Measurements from ENCODE around the gene STXBP6. TPM values are rescaled to one million over a fixed set of nuclear protein-coding genes. Genes with fewer than 3 reads are reported as not detected.

The STXBP6 gene
- total and polyA plus RNA-seq, 12 donors, result 0.06 to 3.7 (median 0.68) TPM

DNA sequence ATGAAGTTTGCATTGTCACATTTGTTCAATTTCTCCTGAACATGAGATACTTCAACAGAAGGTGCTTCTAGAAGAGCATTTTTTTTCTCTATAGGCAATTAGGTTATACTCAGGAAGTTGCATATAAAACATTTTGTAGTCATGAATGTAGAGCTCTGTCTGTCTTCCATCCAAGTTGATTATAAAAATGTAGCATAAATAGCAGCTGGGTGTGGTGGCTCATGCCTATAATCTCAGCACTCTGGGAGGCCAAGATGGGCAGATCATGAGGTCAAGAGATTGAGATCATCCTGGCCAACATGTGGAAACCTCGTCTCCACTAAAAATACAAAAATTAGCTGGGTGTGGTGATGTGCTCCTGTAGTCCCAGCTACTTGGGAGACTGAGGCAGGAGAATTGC is 39.5 kb upstream of the STXBP6 start:
- no peak for DNase-seq
- no peaks in the 10 kb centered on the region for H3K36me3 ChIP-seq (replicated peaks in 1 of 2)
- no peak for TF ChIP-seq POLR2A (IDR thresholded peaks at IDR 0.05)
- TF ChIP-seq, protein P1, sequence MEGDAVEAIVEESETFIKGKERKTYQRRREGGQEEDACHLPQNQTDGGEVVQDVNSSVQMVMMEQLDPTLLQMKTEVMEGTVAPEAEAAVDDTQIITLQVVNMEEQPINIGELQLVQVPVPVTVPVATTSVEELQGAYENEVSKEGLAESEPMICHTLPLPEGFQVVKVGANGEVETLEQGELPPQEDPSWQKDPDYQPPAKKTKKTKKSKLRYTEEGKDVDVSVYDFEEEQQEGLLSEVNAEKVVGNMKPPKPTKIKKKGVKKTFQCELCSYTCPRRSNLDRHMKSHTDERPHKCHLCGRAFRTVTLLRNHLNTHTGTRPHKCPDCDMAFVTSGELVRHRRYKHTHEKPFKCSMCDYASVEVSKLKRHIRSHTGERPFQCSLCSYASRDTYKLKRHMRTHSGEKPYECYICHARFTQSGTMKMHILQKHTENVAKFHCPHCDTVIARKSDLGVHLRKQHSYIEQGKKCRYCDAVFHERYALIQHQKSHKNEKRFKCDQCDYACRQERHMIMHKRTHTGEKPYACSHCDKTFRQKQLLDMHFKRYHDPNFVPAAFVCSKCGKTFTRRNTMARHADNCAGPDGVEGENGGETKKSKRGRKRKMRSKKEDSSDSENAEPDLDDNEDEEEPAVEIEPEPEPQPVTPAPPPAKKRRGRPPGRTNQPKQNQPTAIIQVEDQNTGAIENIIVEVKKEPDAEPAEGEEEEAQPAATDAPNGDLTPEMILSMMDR (IDR thresholded peaks at IDR 0.05), result no peak
- intact Hi-C loops (cut with DNase I), result no loop called here
- WGBS, 4 donors, result 67 to 100% (median 76%) methylated on average over 1 of the region's 1 CpG
- H3K4me1 ChIP-seq (replicated peaks in 1 of 2), result no peaks in the 10 kb centered on the region
- no peaks in the 10 kb centered on the region for H3K27me3 ChIP-seq
- no peaks in the 10 kb centered on the region for H3K9me3 ChIP-seq (replicated peaks in 1 of 3)
- no peak overlapping the region for H3K27ac ChIP-seq
- no peak overlapping the region for H3K4me3 ChIP-seq

DNA sequence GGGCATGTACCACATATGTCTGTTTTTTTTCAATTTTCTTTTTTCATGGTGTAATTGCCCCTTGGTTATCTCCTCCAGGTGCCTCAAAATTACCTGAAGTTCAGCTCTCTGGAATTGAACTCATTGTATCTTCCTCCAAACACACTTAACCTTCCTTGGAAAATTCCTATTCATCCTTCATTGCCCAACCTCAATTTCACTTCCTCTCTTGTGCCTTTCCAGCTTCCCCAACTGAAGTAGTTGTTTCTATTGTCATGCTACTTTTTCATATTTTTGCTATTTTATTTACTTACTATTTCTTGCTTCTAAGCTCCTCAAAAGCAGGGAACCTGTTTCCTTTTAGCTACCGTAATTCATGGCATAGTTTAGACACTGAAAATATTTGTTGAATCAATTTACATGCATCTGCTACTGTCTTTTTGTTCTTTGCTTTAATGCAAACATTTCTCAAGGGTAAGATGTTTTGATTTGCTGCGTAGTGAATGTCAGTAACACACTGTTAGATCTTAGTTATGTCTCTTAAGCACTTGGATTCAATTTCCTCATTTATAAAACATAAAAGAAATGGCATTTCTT is 37.0 kb upstream of the STXBP6 start:
- DNase-seq, result no peak
- WGBS, 4 donors, result 39 to 54% (median 46%) methylated on average over 2 of the region's 2 CpGs
- H3K36me3 ChIP-seq (replicated peaks in 1 of 2), result no peaks in the 10 kb centered on the region
- intact Hi-C loops (cut with DNase I), result no loop called here
- no peaks in the 10 kb centered on the region for H3K4me1 ChIP-seq (replicated peaks in 1 of 2)
- no peaks in the 10 kb centered on the region for H3K27me3 ChIP-seq
- no peak overlapping the region for H3K4me3 ChIP-seq
- no peak overlapping the region for H3K27ac ChIP-seq
- H3K9me3 ChIP-seq (replicated peaks in 1 of 3), result no peaks in the 10 kb centered on the region
- TF ChIP-seq, protein P1 (IDR thresholded peaks at IDR 0.05), result no peak
- no peak for TF ChIP-seq POLR2A (IDR thresholded peaks at IDR 0.05)

DNA sequence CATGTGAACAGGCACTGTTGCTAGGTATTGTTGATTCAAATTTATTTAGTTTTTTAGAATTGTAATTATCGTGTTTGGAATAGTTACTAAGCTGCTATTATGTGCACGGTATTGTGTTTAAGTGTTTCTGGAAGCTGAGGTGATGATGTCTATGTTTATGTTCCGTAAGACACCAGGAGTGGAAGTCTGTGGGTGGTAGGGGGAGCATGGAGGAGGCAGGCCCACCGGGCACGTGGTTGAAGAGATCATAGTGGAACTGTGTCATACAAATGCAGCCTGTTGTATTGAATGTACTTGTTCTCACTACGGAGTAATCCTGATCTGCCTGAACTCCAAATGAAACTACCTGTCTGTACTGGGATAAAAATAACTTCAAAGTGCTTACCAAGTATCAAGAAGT is 36.1 kb upstream of the STXBP6 start:
- H3K36me3 ChIP-seq (replicated peaks in 1 of 2), result no peaks in the 10 kb centered on the region
- no peak overlapping the region for H3K27ac ChIP-seq
- intact Hi-C loops (cut with DNase I), result no loop called here
- H3K9me3 ChIP-seq (replicated peaks in 1 of 3), result no peaks in the 10 kb centered on the region
- H3K4me1 ChIP-seq (replicated peaks in 1 of 2), result no peaks in the 10 kb centered on the region
- WGBS, 4 donors, result 69 to 73% (median 69%) methylated on average over 6 of the region's 6 CpGs
- TF ChIP-seq, protein P1 (IDR thresholded peaks at IDR 0.05), result no peak
- no peak for TF ChIP-seq POLR2A (IDR thresholded peaks at IDR 0.05)
- no peak overlapping the region for H3K4me3 ChIP-seq
- no peak for DNase-seq
- no peaks in the 10 kb centered on the region for H3K27me3 ChIP-seq

DNA sequence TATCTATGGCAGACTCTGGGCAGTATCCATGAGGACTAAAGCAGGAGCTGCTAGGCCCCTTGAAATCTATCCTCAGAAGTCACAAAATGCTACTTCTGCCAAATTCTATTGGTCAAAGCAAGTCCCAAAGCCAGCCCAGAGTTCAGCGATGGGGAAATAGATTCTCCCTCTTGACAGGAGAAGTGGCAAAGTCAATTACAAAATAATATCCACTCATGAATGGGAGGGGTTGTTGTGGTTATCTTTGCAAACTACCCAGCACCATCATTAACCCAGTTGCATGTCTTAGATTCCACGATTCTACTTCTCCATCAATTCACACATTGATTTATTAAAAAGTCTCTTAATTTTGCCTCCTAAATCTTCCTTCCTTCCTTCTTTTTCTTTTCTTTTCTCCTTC is 30.7 kb upstream of the STXBP6 start:
- Histone ChIP-seq H3K27ac (no peak overlapping the region), H3K27me3 (no peaks in the 10 kb centered on the region)
- intact Hi-C loops (cut with DNase I), result no loop called here

More for the DNA sequence above, 30.7 kb upstream of the STXBP6 start:
- TF ChIP-seq, protein P1 (IDR thresholded peaks at IDR 0.05), result no peak
- no peak for TF ChIP-seq POLR2A (IDR thresholded peaks at IDR 0.05)
- Histone ChIP-seq H3K36me3 (replicated peaks in 1 of 2) (no peaks in the 10 kb centered on the region), H3K9me3 (replicated peaks in 1 of 3) (no peaks in the 10 kb centered on the region), H3K4me1 (replicated peaks in 1 of 2) (no peaks in the 10 kb centered on the region), H3K4me3 (no peak overlapping the region)
- no peak for DNase-seq
- WGBS, 4 donors, result 63 to 79% (median 69%) methylated on average over 2 of the region's 2 CpGs
